H1 (cell line): Measurements from ENCODE around the gene GPRIN1. TPM values are rescaled to one million over a fixed set of nuclear protein-coding genes. Genes with fewer than 3 reads are reported as not detected.

Source experiments
- BCL11A ChIP-seq, 2 experiments: IDR thresholded peaks; one replicate each; pipeline ENCODE4 v1.6.1; 2011; ENCODE audit warnings: low read depth in 2 of 2, low read length in 2 of 2, mild to moderate bottlenecking in 2 of 2
- BRCA1 ChIP-seq: IDR thresholded peaks from 2 replicates; pipeline ENCODE4 v1.6.1; 2012; ENCODE audit warnings: low read depth, low read length, improper control_type of control experiment
- CBX8 ChIP-seq: fragments of 300-800, 300-1000 bp; sonication (generic); IDR thresholded peaks from 2 replicates; pipeline ENCODE4 v1.7.1; 2016; ENCODE audit warnings: low read depth, low read length, borderline replicate concordance
- EGR1 ChIP-seq: IDR thresholded peaks from 2 replicates; pipeline ENCODE4 v1.6.1; 2011; ENCODE audit warnings: low read depth, low read length, borderline replicate concordance
- RAD21 ChIP-seq, 2 experiments: IDR thresholded peaks in 1 of 2; conservative IDR thresholded peaks in 1 of 2; 2 replicates each; pipeline ENCODE4 v1.6.1; 2011; ENCODE audit warnings: low read depth in 2 of 2, low read length in 2 of 2, improper control_type of control experiment in 1 of 2, inconsistent platforms in 1 of 2, mild to moderate bottlenecking in 1 of 2, moderate library complexity in 1 of 2
- SIN3A ChIP-seq, 2 experiments: IDR thresholded peaks in 1 of 2; conservative IDR thresholded peaks in 1 of 2; 2 replicates each; pipeline ENCODE4 v1.6.1; 2011 to 2012; ENCODE audit warnings: low read length in 2 of 2, improper control_type of control experiment in 1 of 2, low read depth in 1 of 2, mild to moderate bottlenecking in 1 of 2
- polyA plus RNA-seq, 7 experiments: library from polyadenylated mRNA; depleted of rRNA in 3 of 7; stranded (reverse) in 5 of 7; unstranded in 2 of 7; fragments of >200 nt in 5 of 7; fragments of 200-250 nt in 2 of 7; gene quantifications; 1 replicate in 5 of 7; 2 replicates in 1 of 7; 4 replicates in 1 of 7; pipeline versions ENCODE4 v1.2.1 to v1.2.3, GENCODE V29; 2011 to 2013; ENCODE audit warnings: missing spikeins in 2 of 7, mixed read lengths in 2 of 7
- total RNA-seq: library from RNA; stranded (reverse); fragmentation: NEBNext Ultra II Directional; extraction: Animal tissue kit (Norgen Biotek cat#: 25700); gene quantifications from 2 replicates; pipeline ENCODE4 v1.2.1, GENCODE V29; 2021
- TF ChIP-seq, protein P1 (sequence below): IDR thresholded peaks from 2 replicates; pipeline ENCODE4 v1.6.1; 2012; ENCODE audit warnings: low read length, inconsistent platforms
- TF ChIP-seq, protein P2 (sequence below): fragments of 300-600 bp; sonication (generic); IDR thresholded peaks from 2 replicates; pipeline ENCODE4 v1.7.1; 2012; ENCODE audit warnings: low read length, moderate library complexity, mild to moderate bottlenecking, inconsistent platforms; ENCODE audit not compliant: insufficient replicate concordance

GPRIN1 gene
- total and polyA plus RNA-seq, 2 of the 8 experiments (the other 6 are each of a cell fraction or from before 2014, with no cell fraction given) = 3.3 to 12.0 TPM

DNA sequence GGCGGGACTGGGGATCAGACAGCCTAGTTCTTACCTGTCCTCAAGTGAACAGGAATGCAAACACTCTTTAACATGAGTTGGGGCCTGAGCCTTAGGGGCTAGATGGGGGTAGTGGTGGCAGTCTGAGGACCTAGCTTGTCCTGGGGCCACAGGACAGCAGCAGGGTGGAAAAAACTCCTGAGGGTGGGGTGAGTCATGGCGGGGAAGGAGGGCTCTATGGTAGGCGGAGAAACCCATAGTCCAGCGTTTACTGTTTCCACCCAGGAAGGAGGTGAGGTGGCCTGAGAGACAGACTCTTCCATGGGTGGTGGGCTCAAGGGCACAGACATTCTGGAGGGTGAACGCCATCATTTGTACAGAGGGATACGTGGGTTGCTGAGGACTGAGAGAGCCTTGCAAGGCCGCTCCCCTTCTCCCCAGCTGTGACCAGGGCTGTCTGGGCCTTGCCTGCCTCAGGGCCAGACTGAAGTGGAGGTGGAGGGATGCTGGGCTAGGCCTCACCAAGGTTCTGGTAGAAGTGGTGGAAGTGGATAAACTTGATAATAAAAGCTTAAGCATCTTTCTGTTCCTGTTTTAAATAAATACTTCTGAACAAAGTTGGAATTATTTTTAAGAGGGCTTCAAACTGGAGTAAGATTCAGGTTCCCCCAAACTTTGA lies 36.2 kb upstream of the GPRIN1 start (continued):
- TF ChIP-seq, protein P1, sequence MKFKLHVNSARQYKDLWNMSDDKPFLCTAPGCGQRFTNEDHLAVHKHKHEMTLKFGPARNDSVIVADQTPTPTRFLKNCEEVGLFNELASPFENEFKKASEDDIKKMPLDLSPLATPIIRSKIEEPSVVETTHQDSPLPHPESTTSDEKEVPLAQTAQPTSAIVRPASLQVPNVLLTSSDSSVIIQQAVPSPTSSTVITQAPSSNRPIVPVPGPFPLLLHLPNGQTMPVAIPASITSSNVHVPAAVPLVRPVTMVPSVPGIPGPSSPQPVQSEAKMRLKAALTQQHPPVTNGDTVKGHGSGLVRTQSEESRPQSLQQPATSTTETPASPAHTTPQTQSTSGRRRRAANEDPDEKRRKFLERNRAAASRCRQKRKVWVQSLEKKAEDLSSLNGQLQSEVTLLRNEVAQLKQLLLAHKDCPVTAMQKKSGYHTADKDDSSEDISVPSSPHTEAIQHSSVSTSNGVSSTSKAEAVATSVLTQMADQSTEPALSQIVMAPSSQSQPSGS = no peak
- TF ChIP-seq BRCA1 = no peak
- no peak for TF ChIP-seq CBX8
- TF ChIP-seq SIN3A (conservative IDR thresholded peaks at IDR 0.05 in 1 of 2, IDR thresholded peaks at IDR 0.05 in 1 of 2; ENCODE audit: low read depth in 1 of 2, low read length in 2 of 2) = no peak
- no peak for TF ChIP-seq EGR1
- TF ChIP-seq, protein P2, sequence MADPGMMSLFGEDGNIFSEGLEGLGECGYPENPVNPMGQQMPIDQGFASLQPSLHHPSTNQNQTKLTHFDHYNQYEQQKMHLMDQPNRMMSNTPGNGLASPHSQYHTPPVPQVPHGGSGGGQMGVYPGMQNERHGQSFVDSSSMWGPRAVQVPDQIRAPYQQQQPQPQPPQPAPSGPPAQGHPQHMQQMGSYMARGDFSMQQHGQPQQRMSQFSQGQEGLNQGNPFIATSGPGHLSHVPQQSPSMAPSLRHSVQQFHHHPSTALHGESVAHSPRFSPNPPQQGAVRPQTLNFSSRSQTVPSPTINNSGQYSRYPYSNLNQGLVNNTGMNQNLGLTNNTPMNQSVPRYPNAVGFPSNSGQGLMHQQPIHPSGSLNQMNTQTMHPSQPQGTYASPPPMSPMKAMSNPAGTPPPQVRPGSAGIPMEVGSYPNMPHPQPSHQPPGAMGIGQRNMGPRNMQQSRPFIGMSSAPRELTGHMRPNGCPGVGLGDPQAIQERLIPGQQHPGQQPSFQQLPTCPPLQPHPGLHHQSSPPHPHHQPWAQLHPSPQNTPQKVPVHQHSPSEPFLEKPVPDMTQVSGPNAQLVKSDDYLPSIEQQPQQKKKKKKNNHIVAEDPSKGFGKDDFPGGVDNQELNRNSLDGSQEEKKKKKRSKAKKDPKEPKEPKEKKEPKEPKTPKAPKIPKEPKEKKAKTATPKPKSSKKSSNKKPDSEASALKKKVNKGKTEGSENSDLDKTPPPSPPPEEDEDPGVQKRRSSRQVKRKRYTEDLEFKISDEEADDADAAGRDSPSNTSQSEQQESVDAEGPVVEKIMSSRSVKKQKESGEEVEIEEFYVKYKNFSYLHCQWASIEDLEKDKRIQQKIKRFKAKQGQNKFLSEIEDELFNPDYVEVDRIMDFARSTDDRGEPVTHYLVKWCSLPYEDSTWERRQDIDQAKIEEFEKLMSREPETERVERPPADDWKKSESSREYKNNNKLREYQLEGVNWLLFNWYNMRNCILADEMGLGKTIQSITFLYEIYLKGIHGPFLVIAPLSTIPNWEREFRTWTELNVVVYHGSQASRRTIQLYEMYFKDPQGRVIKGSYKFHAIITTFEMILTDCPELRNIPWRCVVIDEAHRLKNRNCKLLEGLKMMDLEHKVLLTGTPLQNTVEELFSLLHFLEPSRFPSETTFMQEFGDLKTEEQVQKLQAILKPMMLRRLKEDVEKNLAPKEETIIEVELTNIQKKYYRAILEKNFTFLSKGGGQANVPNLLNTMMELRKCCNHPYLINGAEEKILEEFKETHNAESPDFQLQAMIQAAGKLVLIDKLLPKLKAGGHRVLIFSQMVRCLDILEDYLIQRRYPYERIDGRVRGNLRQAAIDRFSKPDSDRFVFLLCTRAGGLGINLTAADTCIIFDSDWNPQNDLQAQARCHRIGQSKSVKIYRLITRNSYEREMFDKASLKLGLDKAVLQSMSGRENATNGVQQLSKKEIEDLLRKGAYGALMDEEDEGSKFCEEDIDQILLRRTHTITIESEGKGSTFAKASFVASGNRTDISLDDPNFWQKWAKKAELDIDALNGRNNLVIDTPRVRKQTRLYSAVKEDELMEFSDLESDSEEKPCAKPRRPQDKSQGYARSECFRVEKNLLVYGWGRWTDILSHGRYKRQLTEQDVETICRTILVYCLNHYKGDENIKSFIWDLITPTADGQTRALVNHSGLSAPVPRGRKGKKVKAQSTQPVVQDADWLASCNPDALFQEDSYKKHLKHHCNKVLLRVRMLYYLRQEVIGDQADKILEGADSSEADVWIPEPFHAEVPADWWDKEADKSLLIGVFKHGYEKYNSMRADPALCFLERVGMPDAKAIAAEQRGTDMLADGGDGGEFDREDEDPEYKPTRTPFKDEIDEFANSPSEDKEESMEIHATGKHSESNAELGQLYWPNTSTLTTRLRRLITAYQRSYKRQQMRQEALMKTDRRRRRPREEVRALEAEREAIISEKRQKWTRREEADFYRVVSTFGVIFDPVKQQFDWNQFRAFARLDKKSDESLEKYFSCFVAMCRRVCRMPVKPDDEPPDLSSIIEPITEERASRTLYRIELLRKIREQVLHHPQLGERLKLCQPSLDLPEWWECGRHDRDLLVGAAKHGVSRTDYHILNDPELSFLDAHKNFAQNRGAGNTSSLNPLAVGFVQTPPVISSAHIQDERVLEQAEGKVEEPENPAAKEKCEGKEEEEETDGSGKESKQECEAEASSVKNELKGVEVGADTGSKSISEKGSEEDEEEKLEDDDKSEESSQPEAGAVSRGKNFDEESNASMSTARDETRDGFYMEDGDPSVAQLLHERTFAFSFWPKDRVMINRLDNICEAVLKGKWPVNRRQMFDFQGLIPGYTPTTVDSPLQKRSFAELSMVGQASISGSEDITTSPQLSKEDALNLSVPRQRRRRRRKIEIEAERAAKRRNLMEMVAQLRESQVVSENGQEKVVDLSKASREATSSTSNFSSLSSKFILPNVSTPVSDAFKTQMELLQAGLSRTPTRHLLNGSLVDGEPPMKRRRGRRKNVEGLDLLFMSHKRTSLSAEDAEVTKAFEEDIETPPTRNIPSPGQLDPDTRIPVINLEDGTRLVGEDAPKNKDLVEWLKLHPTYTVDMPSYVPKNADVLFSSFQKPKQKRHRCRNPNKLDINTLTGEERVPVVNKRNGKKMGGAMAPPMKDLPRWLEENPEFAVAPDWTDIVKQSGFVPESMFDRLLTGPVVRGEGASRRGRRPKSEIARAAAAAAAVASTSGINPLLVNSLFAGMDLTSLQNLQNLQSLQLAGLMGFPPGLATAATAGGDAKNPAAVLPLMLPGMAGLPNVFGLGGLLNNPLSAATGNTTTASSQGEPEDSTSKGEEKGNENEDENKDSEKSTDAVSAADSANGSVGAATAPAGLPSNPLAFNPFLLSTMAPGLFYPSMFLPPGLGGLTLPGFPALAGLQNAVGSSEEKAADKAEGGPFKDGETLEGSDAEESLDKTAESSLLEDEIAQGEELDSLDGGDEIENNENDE = no peak
- TF ChIP-seq BCL11A (IDR thresholded peaks at IDR 0.05; ENCODE audit: low read depth in 2 of 2, low read length in 2 of 2) = no peak
- no peak for TF ChIP-seq RAD21 (IDR thresholded peaks at IDR 0.05 in 1 of 2, conservative IDR thresholded peaks at IDR 0.05 in 1 of 2; ENCODE audit: low read depth in 2 of 2, low read length in 2 of 2)
